ENCODE measurements around the gene OGFR.

OGFR gene

GRCh38 chr20:62764156-62764935 lies 40.3 kb upstream of the OGFR start:
- in situ Hi-C loops (cut with HindIII; ENCODE audit: low pct_unique_long_range_greater_than_20kb, low sequenced_read_pairs) = no loop called here
- no peak for DNase-seq (ENCODE audit: low read depth in 1 of 2, low spot score in 1 of 2)
- TF ChIP-seq JUND (IDR thresholded peaks at IDR 0.05; ENCODE audit: low read depth) = no peak

DNA sequence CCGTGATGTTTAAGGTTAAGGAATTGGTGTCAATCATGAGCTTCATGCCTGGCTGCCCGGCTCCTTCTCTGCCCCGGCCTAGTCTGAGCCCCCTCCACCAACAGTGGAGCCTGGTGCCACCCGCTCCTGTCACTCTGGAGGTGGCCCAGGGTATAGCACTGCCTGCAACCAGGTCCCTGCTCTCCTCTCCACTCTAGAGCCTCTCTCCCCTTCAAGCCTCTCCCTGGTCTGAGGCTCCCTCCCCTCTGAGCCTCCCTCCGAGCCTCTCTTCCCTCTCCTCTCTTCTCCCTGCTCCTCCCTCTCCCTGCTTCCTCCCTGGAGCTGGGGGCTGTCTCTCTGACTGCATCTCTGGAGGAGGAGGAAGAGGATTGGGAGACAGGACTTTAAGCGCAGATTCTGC lies 39.6 kb upstream of the OGFR start:
- TF ChIP-seq JUND (IDR thresholded peaks at IDR 0.05; ENCODE audit: low read depth) = no peak
- in situ Hi-C loops (cut with HindIII; ENCODE audit: low pct_unique_long_range_greater_than_20kb, low sequenced_read_pairs) = no loop called here
- DNase-seq (ENCODE audit: low read depth in 1 of 2, low spot score in 1 of 2) = no peak

DNA sequence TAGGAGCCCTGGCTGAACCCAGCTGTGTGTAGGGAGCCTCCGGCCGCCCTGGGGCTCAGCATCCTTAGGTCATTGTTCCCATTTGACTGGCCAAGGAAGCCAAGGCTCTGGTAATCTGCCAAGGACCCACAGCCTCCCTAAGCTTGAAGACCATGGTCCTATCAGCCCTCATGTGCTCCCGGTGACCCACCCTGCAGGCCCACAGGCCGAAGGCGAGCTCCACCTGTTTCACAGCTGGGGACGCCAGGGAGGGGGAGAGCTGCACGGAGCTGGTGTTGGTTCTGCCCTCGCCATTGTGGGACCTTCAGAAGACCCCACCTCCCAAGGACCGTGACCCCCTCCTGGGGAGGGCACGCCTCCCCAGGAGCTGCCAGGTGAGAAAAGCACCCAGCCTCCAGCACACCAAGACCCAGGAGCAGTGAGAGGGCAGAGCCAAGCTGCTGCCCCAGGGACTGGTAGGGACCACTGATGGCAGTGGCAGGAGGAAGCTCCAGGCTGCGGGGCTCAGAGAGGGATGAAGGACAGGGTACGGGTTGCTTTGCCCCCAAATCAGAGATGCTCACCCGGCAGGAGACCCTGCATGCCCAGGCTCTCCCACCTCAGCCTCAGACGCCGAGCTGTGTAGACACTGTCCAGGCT lies 39.1 kb upstream of the OGFR start:
- no peak for DNase-seq (ENCODE audit: low read depth in 1 of 2, low spot score in 1 of 2)
- TF ChIP-seq JUND (IDR thresholded peaks at IDR 0.05; ENCODE audit: low read depth) = no peak
- in situ Hi-C loops (cut with HindIII; ENCODE audit: low pct_unique_long_range_greater_than_20kb, low sequenced_read_pairs) = no loop called here

GRCh38 chr20:62766071-62766450 lies 38.6 kb upstream of the OGFR start:
- DNase-seq (ENCODE audit: low read depth in 1 of 2, low spot score in 1 of 2) = no peak
- in situ Hi-C loops (cut with HindIII; ENCODE audit: low pct_unique_long_range_greater_than_20kb, low sequenced_read_pairs) = no loop called here
- no peak for TF ChIP-seq JUND (IDR thresholded peaks at IDR 0.05; ENCODE audit: low read depth)

DNA sequence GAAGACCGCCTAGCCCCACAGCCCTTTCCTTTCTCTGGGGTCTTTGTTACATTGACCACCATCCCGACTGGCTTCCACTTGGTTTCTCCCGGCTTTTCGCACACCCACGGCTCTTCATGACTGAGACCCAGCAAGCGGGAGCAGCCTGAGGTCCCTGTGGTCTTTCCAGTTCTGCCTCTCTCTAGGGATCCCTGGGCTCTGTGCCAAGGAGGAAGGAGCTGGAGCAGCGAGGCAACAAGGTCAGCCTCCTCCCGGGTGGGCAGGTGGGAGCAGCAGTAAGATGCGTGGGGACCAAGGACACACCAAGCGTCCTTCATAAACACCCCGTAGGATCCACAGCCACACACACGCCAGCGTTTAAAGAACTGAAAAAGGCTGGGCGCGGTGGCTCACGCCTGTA lies 37.9 kb upstream of the OGFR start:
- in situ Hi-C loops (cut with HindIII; ENCODE audit: low pct_unique_long_range_greater_than_20kb, low sequenced_read_pairs) = no loop called here
- DNase-seq (ENCODE audit: low read depth in 1 of 2, low spot score in 1 of 2) = peak; percentile 73 to 92
- TF ChIP-seq JUND (IDR thresholded peaks at IDR 0.05; ENCODE audit: low read depth) = no peak

DNA sequence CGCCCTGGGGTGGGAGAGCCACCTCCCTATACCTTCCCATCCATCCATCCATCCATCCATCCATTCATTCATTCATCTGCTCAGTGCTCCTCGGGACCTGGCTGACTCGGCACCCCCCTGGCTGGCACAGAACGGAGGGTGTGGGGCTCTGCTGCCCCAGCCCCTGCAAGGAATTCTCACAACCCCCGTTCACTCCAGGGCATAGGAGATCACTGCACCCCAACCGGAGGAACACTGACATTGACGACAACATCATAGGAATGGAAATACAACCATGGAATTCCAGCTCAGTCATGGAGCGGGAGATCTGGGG lies 36.4 kb upstream of the OGFR start:
- DNase-seq (ENCODE audit: low read depth in 1 of 2, low spot score in 1 of 2) = no peak
- in situ Hi-C loops (cut with HindIII; ENCODE audit: low pct_unique_long_range_greater_than_20kb, low sequenced_read_pairs) = no loop called here
- TF ChIP-seq JUND (IDR thresholded peaks at IDR 0.05; ENCODE audit: low read depth) = no peak

GRCh38 chr20:62768551-62769287 lies 35.9 kb upstream of the OGFR start:
- TF ChIP-seq JUND (IDR thresholded peaks at IDR 0.05; ENCODE audit: low read depth) = no peak
- peak; percentile 80 to 86 for DNase-seq (ENCODE audit: low read depth in 1 of 2, low spot score in 1 of 2)
- in situ Hi-C loops (cut with HindIII; ENCODE audit: low pct_unique_long_range_greater_than_20kb, low sequenced_read_pairs) = no loop called here

DNA sequence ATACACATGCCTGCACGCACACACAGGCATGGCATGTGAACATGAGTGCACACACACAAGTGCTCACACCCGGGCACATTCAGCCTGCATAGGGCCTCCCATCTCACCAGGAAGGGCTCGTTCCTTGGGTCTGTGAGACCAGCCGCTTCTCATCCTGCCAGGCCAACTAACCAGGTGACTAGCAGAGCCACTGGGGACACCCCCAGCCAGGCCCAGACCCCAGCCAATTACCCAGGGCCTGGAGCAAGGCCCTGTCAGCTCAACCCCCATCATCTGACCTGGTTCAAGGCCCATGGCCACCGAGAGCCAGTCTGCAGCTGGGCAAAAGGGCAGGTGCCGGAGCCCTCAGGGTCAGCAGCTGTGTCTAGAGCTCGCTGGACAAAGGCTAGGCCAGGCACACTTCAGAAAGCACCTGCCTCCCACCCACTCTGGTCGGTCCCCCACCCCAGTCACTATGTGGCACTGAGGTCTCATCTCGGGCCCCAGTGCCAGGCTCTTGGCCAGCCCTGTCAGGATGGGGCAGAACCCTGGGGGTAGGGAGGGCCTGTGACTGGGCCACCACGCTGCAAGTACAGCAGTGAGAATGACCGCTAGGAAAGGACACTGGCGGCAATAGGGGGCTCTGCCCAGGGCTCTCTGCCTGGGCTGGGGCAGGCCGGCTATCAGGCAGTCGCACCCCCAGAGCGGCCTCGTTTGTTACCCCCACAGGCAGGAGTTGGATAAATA lies 35.1 kb upstream of the OGFR start:
- in situ Hi-C loops (cut with HindIII; ENCODE audit: low pct_unique_long_range_greater_than_20kb, low sequenced_read_pairs) = no loop called here
- no peak for DNase-seq (ENCODE audit: low read depth in 1 of 2, low spot score in 1 of 2)
- no peak for TF ChIP-seq JUND (IDR thresholded peaks at IDR 0.05; ENCODE audit: low read depth)

GRCh38 chr20:62770111-62770910 lies 34.3 kb upstream of the OGFR start:
- TF ChIP-seq JUND (IDR thresholded peaks at IDR 0.05; ENCODE audit: low read depth) = no peak
- no peak for DNase-seq (ENCODE audit: low read depth in 1 of 2, low spot score in 1 of 2)
- in situ Hi-C loops (cut with HindIII; ENCODE audit: low pct_unique_long_range_greater_than_20kb, low sequenced_read_pairs) = no loop called here

- in situ Hi-C loops (cut with HindIII; ENCODE audit: low pct_unique_long_range_greater_than_20kb, low sequenced_read_pairs) = no loop called here
- no peak for TF ChIP-seq JUND (IDR thresholded peaks at IDR 0.05; ENCODE audit: low read depth)
Measured at GRCh38 chr20:62770916-62771315, 33.7 kb upstream of the OGFR start.

DNA sequence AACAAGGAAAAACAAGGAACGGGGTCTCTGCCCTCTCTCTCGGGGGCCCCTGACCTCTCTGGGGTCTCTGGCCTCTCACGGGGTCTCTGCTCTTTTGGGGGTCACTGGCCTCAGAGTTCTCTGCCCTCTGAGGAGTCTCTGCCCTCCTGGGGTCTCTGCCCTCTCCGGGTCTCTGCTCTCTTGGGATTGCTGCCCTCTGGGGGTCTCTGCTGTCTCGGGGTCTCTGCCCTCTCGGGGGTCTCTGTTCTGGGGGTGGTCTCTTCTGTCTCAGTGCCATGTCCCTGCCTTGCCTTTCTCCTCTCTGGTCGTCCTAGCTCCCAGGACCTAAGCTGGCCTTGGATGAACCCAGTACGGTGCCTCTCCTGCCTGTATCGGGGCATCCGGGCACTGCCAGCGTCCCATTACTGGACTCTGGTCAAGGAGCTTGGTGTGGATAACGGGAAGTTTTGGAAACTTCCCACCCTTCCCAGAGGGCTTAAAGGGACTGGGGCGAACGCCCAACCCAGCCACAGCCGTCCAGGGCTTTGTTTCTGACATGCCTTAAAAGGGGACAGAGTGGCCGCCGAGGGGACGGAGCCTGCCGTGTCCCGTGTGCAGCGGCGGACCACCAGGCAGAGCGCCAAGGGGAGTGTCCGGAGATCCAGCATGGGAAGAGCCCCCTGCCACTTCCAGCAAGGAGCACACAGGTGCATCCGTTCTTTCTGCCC lies 33.1 kb upstream of the OGFR start:
- no peak for TF ChIP-seq JUND (IDR thresholded peaks at IDR 0.05; ENCODE audit: low read depth)
- in situ Hi-C loops (cut with HindIII; ENCODE audit: low pct_unique_long_range_greater_than_20kb, low sequenced_read_pairs) = no loop called here
- DNase-seq (ENCODE audit: low read depth in 1 of 2, low spot score in 1 of 2) = no peak

More at GRCh38 chr20:62770916-62771315, 33.7 kb upstream of the OGFR start:
- DNase-seq (ENCODE audit: low read depth in 1 of 2, low spot score in 1 of 2) = no peak

Measured in T47D (cell line).